ENCODE measurements around the gene INPP5E. TPM values are rescaled to one million over a fixed set of nuclear protein-coding genes. Genes with fewer than 3 reads are reported as not detected.

INPP5E gene
- polyA plus RNA-seq, 4 donors = 10.5 to 21.6 (median 15.3) TPM

DNA sequence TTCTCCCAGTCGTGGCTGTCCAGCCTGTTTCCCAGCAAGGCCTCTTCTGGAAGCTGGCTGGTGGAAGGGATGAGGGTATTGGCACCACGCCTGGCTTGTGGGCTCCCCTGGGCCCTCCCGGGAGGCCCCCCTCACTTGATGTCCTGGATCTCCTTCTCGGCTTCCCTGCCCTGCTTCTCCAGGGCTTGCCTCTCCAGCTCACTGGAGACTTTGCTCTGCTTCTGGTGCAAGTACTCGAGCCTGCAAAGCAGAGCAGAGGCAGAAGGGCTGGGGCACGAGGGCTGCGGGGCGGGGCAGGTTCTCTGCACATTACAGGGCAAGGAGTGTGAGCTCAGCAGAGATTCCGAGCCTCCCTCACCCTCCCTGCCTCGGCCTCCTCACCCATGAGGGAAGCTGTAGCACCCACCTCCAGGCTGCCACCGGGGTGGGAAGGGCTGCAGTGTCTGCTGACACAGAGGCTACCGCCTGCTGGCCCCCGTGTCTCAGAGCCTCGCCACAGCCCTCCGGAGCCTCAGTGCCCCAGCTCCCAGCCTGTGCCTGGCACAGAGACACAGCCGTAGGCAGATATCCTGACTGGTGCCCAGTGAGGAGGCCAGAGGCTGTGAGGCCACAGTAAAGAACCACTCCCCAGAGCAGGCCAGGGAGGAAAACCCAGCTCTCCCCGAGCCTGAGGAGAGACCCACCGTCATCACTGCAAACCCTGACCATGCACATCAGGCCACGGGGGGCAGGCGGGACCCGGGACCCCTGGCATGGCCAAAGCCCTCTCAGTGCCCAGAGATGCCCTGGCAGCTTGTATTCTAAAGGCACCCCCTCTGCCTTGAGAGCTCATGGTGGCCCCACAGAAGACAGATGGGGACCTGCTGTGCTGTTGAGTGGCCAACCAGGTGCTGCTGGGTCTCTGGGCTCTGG is 46.9 kb downstream of the INPP5E start:
- no peak for DNase-seq (ENCODE audit: low read depth in 4 of 4, low spot score in 2 of 4)

DNA sequence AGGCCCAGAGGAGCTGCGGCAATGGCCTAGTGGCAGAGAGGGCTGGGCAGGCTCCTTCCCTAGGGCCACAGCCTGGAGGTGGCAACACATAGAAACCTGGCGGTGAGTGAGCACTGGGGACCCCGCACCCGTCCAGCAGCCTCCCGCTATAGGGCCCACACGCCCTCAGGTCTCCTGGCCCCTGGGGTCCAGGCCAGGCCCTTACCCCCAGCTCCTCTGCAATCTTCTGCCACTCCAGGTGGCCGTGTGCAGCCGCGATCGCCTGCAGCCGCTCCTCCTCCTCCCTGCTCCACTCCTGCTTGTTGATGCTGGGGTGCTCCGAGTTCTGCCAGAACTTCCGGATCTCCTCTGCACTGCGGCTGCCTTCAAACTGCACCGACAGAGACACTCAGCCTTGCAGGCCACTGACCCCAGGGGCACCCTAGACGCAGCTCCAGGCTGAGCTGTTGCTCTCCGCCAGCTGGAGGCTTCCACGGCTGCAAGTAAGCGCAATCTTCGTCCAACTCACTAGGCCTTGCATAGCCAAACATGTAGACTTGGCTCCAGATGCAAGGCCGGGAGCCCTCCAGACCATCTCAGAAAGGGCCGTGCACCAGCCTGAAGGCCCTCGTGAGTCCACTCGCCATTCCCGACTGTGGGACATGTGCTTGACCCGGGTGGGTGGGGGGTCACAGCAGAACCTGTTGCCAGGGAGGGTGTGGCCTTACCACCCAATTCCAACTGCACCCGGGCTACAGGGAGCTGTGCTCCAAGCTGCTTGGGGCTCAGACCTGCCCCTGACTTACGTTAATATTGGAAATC is 47.7 kb downstream of the INPP5E start:
- DNase-seq (ENCODE audit: low read depth in 4 of 4, low spot score in 2 of 4) = no peak

DNA sequence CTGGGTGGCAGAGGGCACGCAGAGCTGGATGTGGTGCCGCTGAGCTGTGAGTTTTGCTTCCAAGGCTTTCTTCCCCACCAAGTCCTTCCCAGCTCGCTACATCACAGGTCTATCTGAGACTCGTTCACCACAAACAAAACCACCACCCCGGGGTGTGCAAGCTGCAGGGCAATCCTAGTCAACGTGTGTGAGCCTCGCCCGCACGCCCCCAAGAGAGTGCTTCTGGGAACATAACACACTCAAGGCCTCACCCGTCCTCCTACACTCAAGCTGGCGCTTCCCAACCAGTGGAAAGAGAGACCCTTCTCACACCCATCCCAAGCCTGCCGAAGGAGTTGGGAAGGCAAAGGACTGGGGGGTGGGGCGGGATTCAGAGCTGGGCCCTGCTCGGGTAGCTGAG is 50.2 kb downstream of the INPP5E start:
- DNase-seq (ENCODE audit: low read depth in 4 of 4, low spot score in 2 of 4) = no peak

DNA sequence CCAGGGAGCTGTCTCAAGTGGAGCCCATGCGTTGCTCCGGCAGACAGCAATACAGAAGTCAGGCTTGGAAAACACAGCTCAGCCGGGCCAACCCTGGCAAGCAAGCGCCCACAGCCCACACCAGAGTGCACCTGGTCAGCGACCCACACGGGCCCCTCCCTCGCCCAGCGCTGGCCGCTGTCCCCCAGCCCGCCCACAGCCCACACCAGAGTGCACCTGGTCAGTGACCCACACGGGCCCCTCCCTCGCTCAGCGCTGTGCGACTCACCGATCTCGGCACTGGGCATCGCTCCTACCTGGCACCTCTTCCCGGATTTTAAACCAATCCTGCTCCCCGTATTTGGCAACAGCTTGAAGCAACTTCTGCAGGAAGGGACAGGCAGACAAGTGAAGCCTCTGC is 52.4 kb downstream of the INPP5E start:
- DNase-seq (ENCODE audit: low read depth in 4 of 4, low spot score in 2 of 4) = no peak

DNA sequence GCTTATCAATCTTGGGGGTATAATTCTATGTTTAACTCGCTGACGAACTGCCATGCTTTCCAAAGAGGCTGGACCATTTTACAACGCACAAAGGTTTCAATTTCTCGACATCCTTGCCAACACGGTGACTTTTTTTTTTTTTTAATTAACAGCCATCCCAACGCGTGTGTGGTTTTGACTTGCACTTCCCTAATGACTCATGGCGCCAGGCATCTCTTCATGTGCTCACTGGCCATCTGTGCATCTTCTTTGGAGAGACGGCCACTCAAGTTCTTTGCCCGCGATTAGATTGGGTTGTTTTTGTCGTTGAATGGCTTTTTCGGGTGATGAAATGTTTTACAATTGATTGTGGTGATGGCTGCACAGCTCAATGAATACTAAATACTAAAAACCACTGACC is 53.6 kb downstream of the INPP5E start:
- no peak for DNase-seq (ENCODE audit: low read depth in 4 of 4, low spot score in 2 of 4)

DNA sequence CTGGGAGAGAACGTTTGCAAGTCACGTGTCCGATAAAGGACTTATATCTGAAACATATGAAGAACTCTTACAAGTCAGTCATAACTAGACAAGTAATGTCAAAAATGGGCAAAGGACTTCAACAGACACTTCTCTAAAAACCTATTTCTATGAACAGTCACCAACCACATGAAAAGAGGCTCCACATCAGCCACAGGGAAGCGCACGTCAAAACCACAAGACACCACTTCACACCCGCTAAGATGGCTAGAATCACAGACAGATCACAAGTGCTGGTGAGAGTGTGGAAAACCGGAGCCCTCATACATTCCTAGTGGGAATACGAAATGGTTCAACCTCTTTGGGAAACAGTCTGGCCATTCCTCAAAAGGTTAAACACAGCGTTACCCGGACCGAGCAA is 54.6 kb downstream of the INPP5E start:
- no peak for DNase-seq (ENCODE audit: low read depth in 4 of 4, low spot score in 2 of 4)

DNA sequence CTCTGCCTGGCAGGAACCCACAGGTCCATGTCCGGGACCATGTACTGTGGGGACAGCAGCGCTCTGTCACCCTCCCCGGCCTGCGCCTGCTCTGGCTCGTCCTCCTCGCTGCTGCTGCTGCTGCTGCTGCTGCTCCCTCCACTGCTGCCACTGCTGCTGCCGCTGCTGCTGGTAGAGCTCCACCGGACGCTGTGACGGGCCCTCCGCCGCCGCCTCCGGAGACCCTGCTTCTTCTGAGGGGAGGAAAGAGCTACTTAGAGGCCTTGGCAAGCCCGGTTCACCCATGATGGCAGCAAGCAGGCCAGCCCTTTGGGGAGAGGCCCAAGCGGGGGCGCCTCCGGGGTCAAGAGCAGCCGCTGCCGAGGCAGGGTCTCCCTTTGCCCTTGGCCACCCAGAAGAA is 56.2 kb downstream of the INPP5E start:
- DNase-seq (ENCODE audit: low read depth in 4 of 4, low spot score in 2 of 4) = no peak

DNA sequence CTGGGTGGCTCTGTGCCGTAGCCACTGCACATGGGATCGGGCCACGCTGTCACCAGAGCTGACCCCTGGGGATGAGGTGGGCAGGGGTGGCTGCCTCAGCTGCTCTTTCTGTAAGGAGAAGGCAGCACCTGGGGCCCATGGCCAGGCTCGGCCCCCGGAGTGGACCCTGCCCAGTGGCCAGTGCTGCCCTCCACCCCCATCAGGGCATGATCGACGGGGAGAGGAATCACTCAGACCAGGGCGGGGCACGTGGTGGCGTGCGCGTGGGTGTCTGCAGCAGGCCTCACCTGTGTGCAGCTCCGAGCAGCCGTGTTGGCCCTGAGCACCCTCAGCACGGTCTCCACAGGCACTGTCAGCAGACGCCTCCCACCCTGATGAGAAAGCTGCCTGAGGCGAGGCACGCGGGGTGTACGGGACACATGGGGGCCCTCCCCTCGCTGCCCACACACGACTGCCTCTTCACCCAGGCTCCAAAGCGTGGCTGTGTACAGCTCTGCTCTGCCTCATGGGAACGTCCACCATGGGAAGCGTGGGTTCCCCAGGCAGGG is 57.6 kb downstream of the INPP5E start:
- no peak for DNase-seq (ENCODE audit: low read depth in 4 of 4, low spot score in 2 of 4)

DNA sequence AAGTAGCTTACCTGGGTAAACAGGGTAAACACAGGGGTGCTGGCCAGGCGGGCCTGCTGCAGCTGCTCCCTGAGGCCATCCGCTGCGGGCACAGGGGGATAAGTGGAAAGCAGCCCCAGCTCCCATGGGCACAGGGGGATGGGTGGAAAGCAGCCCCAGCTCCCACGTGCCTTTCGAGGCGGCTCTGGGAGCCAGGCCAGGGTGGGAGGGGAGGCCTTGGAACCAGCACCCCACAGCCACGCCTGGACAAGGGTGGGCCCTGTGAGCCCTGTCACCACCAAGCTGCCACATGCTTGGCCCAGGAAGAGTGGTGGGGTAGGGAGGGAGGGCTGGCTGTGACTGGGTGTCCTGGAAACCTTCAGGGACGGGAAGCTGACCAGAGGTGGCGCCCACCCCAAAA is 58.3 kb downstream of the INPP5E start:
- no peak for DNase-seq (ENCODE audit: low read depth in 4 of 4, low spot score in 2 of 4)

DNA sequence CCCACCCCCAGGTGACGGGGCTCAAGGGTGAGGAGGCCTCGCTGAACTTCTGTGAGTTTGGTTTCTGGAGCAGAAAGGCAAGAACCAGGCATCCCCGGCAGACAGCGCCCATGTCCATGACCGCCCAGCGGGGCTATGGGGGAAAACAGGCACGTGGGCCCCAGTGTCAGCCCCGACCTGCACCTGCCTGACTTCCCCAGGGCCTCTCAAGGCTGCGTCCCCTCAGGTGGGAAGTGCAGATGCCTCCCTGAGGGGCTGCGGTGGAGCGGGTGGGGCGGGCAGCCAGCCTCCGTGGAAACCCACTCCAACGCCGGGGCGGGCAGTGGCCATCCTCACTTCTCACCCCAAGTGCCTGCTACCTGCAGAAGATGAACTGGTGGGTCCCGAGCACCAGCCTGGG is 59.3 kb downstream of the INPP5E start:
- no peak for DNase-seq (ENCODE audit: low read depth in 4 of 4, low spot score in 2 of 4)

DNA sequence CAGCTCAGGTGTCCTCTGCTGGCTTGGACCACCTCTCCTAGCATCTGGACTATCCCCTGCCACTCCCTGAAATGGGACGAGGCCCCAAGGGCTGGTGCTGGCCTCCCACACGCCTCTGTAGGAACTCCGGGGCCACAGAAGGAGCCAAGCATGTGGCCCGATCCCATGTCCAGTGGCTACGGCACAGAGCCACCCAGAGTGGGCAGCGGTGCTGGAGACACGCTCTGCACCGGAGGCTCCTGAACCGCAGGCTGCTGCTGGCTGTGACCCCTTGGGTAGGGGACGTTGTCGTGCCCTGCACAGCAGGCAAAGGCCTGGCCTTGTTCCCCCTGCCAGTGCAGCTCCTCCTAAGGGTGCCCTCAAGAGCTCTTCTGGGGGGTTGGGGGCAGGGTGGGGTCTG is 59.8 kb downstream of the INPP5E start:
- no peak for DNase-seq (ENCODE audit: low read depth in 4 of 4, low spot score in 2 of 4)

DNA sequence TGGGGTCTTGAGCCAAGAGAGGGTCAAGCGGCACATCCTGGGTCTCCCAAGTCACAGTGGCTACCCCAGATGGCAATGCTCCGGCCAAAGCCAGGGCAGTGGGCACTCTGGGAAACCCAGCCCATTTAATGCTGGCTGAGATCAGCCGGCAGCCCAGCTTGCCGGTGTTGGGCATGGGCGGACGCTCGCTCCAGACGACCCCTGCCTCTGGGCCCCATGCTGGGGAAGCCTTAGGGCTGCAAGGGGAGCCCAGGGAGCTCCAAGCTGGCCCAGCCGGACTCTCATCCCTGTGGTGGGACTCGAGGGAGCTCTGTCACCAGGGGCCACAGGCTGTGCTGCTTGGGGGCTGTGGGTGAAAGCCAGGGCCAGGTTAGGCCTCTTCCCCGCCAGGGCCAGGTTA is 60.2 kb downstream of the INPP5E start:
- DNase-seq (ENCODE audit: low read depth in 4 of 4, low spot score in 2 of 4) = no peak

DNA sequence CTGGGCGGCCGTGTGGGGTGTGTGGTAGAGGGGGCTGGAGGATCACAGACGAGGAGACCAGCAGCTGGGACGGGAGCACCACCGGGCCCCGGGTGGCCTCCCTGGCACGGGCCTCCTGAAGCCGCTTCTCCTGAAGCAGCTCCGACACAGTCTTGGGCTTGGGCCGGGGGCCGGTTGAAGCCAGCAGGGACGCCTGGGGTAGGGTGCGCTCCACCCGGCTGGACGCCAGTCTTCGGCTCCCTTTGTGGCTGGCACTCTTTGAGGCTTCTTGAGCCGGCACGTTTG is 60.7 kb downstream of the INPP5E start:
- no peak for DNase-seq (ENCODE audit: low read depth in 4 of 4, low spot score in 2 of 4)

Other genes starting within 250 kb of the INPP5E start
- not detected for gene LHX3, start 234.7 kb downstream of the INPP5E start, polyA plus RNA-seq (ENCODE audit: insufficient read length in 4 of 4)
- 10 to 100 TPM; 15.9 to 22.0 (median 17.0) TPM for gene QSOX2, start 194.0 kb downstream of the INPP5E start, polyA plus RNA-seq (ENCODE audit: insufficient read length in 4 of 4)
- 1 to 10 TPM; 2.2 to 4.9 (median 2.9) TPM for gene CCDC187, start 135.8 kb downstream of the INPP5E start, polyA plus RNA-seq (ENCODE audit: insufficient read length in 4 of 4)
- 10 to 100 TPM; 22.7 to 48.8 (median 42.0) TPM for gene GPSM1, start 112.3 kb downstream of the INPP5E start, polyA plus RNA-seq (ENCODE audit: insufficient read length in 4 of 4)
- gene DNLZ, start 76.1 kb downstream of the INPP5E start, polyA plus RNA-seq (ENCODE audit: insufficient read length in 4 of 4) = 10 to 100 TPM in 2 of 4 donors, 1 to 10 TPM in 2; 5.0 to 26.2 (median 9.1) TPM
- gene CARD9, start 66.2 kb downstream of the INPP5E start, polyA plus RNA-seq (ENCODE audit: insufficient read length in 4 of 4) = 1 to 10 TPM; 2.0 to 3.0 (median 2.4) TPM
- gene SNAPC4, start 39.7 kb downstream of the INPP5E start, polyA plus RNA-seq (ENCODE audit: insufficient read length in 4 of 4) = 10 to 100 TPM; 10.8 to 15.8 (median 13.2) TPM
- 10 to 100 TPM; 36.0 to 63.6 (median 50.2) TPM for gene ENTR1, start 29.2 kb downstream of the INPP5E start, polyA plus RNA-seq (ENCODE audit: insufficient read length in 4 of 4)
- gene PMPCA, start 29.2 kb downstream of the INPP5E start, polyA plus RNA-seq (ENCODE audit: insufficient read length in 4 of 4) = 10 to 100 TPM; 55.5 to 64.4 (median 62.1) TPM
- 10 to 100 TPM; 51.9 to 68.5 (median 62.4) TPM for gene SEC16A, start 43.2 kb upstream of the INPP5E start, polyA plus RNA-seq (ENCODE audit: insufficient read length in 4 of 4)
- 10 to 100 TPM; 19.8 to 47.5 (median 34.2) TPM for gene NOTCH1, start 106.2 kb upstream of the INPP5E start, polyA plus RNA-seq (ENCODE audit: insufficient read length in 4 of 4)
- 10 to 100 TPM; 50.5 to 85.7 (median 72.4) TPM for gene EGFL7, start 223.1 kb upstream of the INPP5E start, polyA plus RNA-seq (ENCODE audit: insufficient read length in 4 of 4)
- 10 to 100 TPM; 39.4 to 61.8 (median 52.5) TPM for gene AGPAT2, start 247.6 kb upstream of the INPP5E start, polyA plus RNA-seq (ENCODE audit: insufficient read length in 4 of 4)

Data from left renal cortex interstitium (tissue), 4 donors.